ENCODE measurements around the gene TCF4.

- no peak for TF ChIP-seq CSRNP3 (CRISPR knock-in tag; IDR thresholded peaks at IDR 0.05)
- TF ChIP-seq ARNTL (CRISPR knock-in tag; IDR thresholded peaks at IDR 0.05; ENCODE audit: borderline replicate concordance, low read depth): no peak
- no peak for TF ChIP-seq ISL1 (CRISPR knock-in tag; IDR thresholded peaks at IDR 0.05)
- TF ChIP-seq RARB (CRISPR knock-in tag; IDR thresholded peaks at IDR 0.05): no peak
- no peak for TF ChIP-seq TOX (CRISPR knock-in tag; IDR thresholded peaks at IDR 0.05; ENCODE audit: borderline replicate concordance)
- no peak for TF ChIP-seq PATZ1 (CRISPR knock-in tag; IDR thresholded peaks at IDR 0.05; ENCODE audit: borderline replicate concordance)
- no peak for TF ChIP-seq OSR1 (CRISPR knock-in tag; IDR thresholded peaks at IDR 0.05)
- TF ChIP-seq TSHZ2 (CRISPR knock-in tag; IDR thresholded peaks at IDR 0.05): no peak
- no peak for TF ChIP-seq BACH2 (CRISPR knock-in tag; IDR thresholded peaks at IDR 0.05; ENCODE audit: borderline replicate concordance)
Measured at GRCh38 chr18:55314615-55315237, 273.3 kb downstream of the TCF4 start.

All from SK-N-SH treated with all-trans-retinoic acid at 6 μM for 48 hours (cell line).